IMR-90 (cell line): ENCODE measurements around the gene SLC9A9. TPM values are rescaled to one million over a fixed set of nuclear protein-coding genes. Genes with fewer than 3 reads are reported as not detected.

ENCODE experiments used
- ATAC-seq: fragments of 200-7000 bp; cut with Tn5 transposase; 2 replicates; pipeline ENCODE4 v1.9.1; 2020; ENCODE audit warnings: low read depth, mild to moderate bottlenecking, moderate library complexity
- BruUV-seq: library from RNA; stranded (reverse); fragments of 400-500 nt; replicated peaks from 2 replicates; lab custom pipeline; 2021; lab: Mats Ljungman, UMichigan
- CTCF ChIA-PET: fragments of 300-600 bp; formaldehyde crosslinking; extraction: SDS; loops from one replicate; lab custom pipeline; 2021; ENCODE audit warnings: antibody characterized with exemption; lab: Yijun Ruan, JAX
- POLR2A ChIA-PET: fragments of 300-600 bp; sonication (Branson Sonifier 250); formaldehyde crosslinking; loops from one replicate; lab custom pipeline; 2022; ENCODE audit warnings: antibody characterized with exemption; ENCODE audit not compliant: unreplicated experiment; lab: Charles Lee
- DNase-seq: peaks from one replicate; pipeline ENCODE4 v3.0.0; 2013
- H2AFZ ChIP-seq: replicated peaks from 2 replicates; pipeline ENCODE3; 2013; ENCODE audit warnings: low read length, mild to moderate bottlenecking; ENCODE audit not compliant: poor library complexity
- H2AK5ac ChIP-seq: 2 replicates; pipeline ENCODE4 v1.6.1; 2013; ENCODE audit warnings: low read depth, low read length, inconsistent platforms
- H2AK9ac ChIP-seq: replicated peaks from 2 replicates; pipeline ENCODE3; 2013; ENCODE audit warnings: mild to moderate bottlenecking, low read depth, low read length, moderate library complexity; ENCODE audit not compliant: poor library complexity
- H2BK120ac ChIP-seq: 2 replicates; pipeline ENCODE4 v1.6.1; 2013; ENCODE audit warnings: low read depth, low read length, inconsistent platforms
- H2BK15ac ChIP-seq: 3 replicates; pipeline ENCODE4 v1.6.1; 2013; ENCODE audit warnings: low read depth, low read length, inconsistent platforms
- H2BK20ac ChIP-seq: 2 replicates; pipeline ENCODE4 v1.6.1; 2013; ENCODE audit warnings: low read depth, mild to moderate bottlenecking, inconsistent platforms, low read length, moderate library complexity
- H2BK5ac ChIP-seq: 2 replicates; pipeline ENCODE4 v1.6.1; 2013; ENCODE audit warnings: mild to moderate bottlenecking, low read depth, low read length, inconsistent platforms; ENCODE audit not compliant: poor library complexity, severe bottlenecking
- H3K14ac ChIP-seq: replicated peaks from 2 replicates; pipeline ENCODE4 v1.6.1; 2013; ENCODE audit warnings: low read depth, low read length, inconsistent platforms
- H3K18ac ChIP-seq: 2 replicates; pipeline ENCODE4 v1.6.1; 2013; ENCODE audit warnings: low read depth, low read length, control low read depth
- H3K23ac ChIP-seq: 2 replicates; pipeline ENCODE4 v1.6.1; 2013; ENCODE audit warnings: low read depth, low read length, inconsistent platforms
- H3K27ac ChIP-seq: 2 replicates; pipeline ENCODE4 v1.5.1; 2013; ENCODE audit warnings: mild to moderate bottlenecking, control low read depth, low read length; ENCODE audit not compliant: insufficient read depth
- H3K27me3 ChIP-seq: 2 replicates; pipeline ENCODE4 v1.6.1; 2013; ENCODE audit warnings: low read length; ENCODE audit not compliant: control insufficient read depth, insufficient read depth
- H3K36me3 ChIP-seq: 2 replicates; pipeline ENCODE4 v1.6.1; 2013; ENCODE audit warnings: low read length, mixed read lengths; ENCODE audit not compliant: control insufficient read depth, insufficient read depth
- H3K4ac ChIP-seq: 2 replicates; pipeline ENCODE4 v1.6.1; 2013; ENCODE audit warnings: low read depth, low read length, inconsistent platforms
- H3K4me1 ChIP-seq: 2 replicates; pipeline ENCODE4 v1.6.1; 2013; ENCODE audit warnings: low read length, mixed read lengths; ENCODE audit not compliant: control insufficient read depth, insufficient read depth
- H3K4me2 ChIP-seq: 2 replicates; pipeline ENCODE4 v1.6.1; 2013; ENCODE audit warnings: low read depth, mild to moderate bottlenecking, control low read depth, low read length, moderate library complexity
- H3K4me3 ChIP-seq: 2 replicates; pipeline ENCODE4 v1.5.1; 2013; ENCODE audit warnings: low read depth, mild to moderate bottlenecking, control low read depth, low read length, moderate library complexity; ENCODE audit not compliant: insufficient read depth
- H3K56ac ChIP-seq: 2 replicates; pipeline ENCODE4 v1.6.1; 2013; ENCODE audit warnings: low read length, inconsistent platforms; ENCODE audit not compliant: insufficient read depth; ENCODE audit errors: extremely low read depth
- H3K79me1 ChIP-seq, 2 experiments: 2 replicates each; pipeline ENCODE4 v1.6.1; 2013; ENCODE audit warnings: low read length in 2 of 2, inconsistent platforms in 1 of 2, low read depth in 1 of 2
- H3K9ac ChIP-seq: 2 replicates; pipeline ENCODE4 v1.6.1; 2013; ENCODE audit warnings: low read depth, low read length, control low read depth
- H3K9me1 ChIP-seq: 2 replicates; pipeline ENCODE4 v1.6.1; 2013; ENCODE audit warnings: low read length, inconsistent platforms; ENCODE audit not compliant: insufficient read depth
- H3K9me3 ChIP-seq: 2 replicates; pipeline ENCODE4 v1.6.1; 2013; ENCODE audit warnings: low read length; ENCODE audit not compliant: control insufficient read depth, insufficient read depth
- H4K20me1 ChIP-seq: 2 replicates; pipeline ENCODE4 v1.6.1; 2013; ENCODE audit warnings: low read length, inconsistent platforms; ENCODE audit not compliant: insufficient read depth
- H4K5ac ChIP-seq: 2 replicates; pipeline ENCODE4 v1.6.1; 2013; ENCODE audit warnings: mild to moderate bottlenecking, low read depth, low read length, control low read depth
- H4K8ac ChIP-seq, 2 experiments: 2 replicates each; pipeline ENCODE4 v1.6.1; 2013; ENCODE audit warnings: low read depth in 2 of 2, low read length in 2 of 2, control low read depth in 1 of 2, inconsistent platforms in 1 of 2
- H4K91ac ChIP-seq: 2 replicates; pipeline ENCODE4 v1.6.1; 2013; ENCODE audit warnings: low read depth, low read length, inconsistent platforms; ENCODE audit not compliant: insufficient read depth
- MAFK ChIP-seq: IDR thresholded peaks from 2 replicates; pipeline ENCODE4 v1.6.1; 2012; ENCODE audit warnings: low read depth, low read length, improper control_type of control experiment
- MXI1 ChIP-seq: IDR thresholded peaks from 2 replicates; pipeline ENCODE4 v1.6.1; 2012; ENCODE audit warnings: low read depth, mild to moderate bottlenecking, low read length, moderate library complexity, borderline replicate concordance
- SMC3 ChIP-seq: fragments of 150-350 bp; IDR thresholded peaks from 2 replicates; pipeline ENCODE4 v1.6.1; 2016; ENCODE audit warnings: low read depth, mild to moderate bottlenecking, antibody characterized with exemption, low read length, moderate library complexity
- WGBS, 2 experiments: methylation state at CpG; one replicate each; pipeline versions ENCODE4 v1.1.5 to v1.1.7; 2013; ENCODE audit warnings: missing lambda C conversion rate in 2 of 2; ENCODE audit not compliant: insufficient read length in 1 of 2; ENCODE audit errors: extremely low coverage in 2 of 2; 5-methylcytosine and 5-hydroxymethylcytosine counted together
- dilution Hi-C: fragments of 300-500 bp; cut with HindIII; formaldehyde crosslinking; loops from one replicate; pipeline ENCODE4 v1.14.3; 2018; ENCODE audit warnings: low sequenced_read_pairs; ENCODE audit not compliant: unreplicated experiment
- in situ Hi-C: fragments of 300-500 bp; cut with MboI; formaldehyde crosslinking; loops from 3 replicates; pipeline ENCODE4 v1.14.3; 2019; ENCODE audit warnings: low sequenced_read_pairs, inconsistent platforms, mixed read lengths
- intact Hi-C: fragments of 100-400 bp; cut with micrococcal nuclease; formaldehyde crosslinking; loops from 2 replicates; pipeline ENCODE4 v1.10.0; 2022
- polyA plus RNA-seq, 3 experiments: library from polyadenylated mRNA; depleted of rRNA; stranded (reverse); fragments of >200 nt; gene quantifications; 2 replicates each; pipeline ENCODE4 v1.2.3, GENCODE V29; 2012; ENCODE audit warnings: low replicate concordance in 1 of 3
- total RNA-seq: library from RNA; depleted of rRNA; stranded (reverse); fragments of >200 nt; gene quantifications from 2 replicates; pipeline ENCODE4 v1.2.3, GENCODE V29; 2012
- TF ChIP-seq, protein P1 (sequence below): fragments of 150-350 bp; IDR thresholded peaks from 2 replicates; pipeline ENCODE4 v1.6.1; 2017; ENCODE audit warnings: mild to moderate bottlenecking, antibody characterized with exemption, low read length, low read depth

SLC9A9 gene
- total and polyA plus RNA-seq, 2 of the 4 experiments (the other 2 are of a cell fraction): 1.4 to 2.3 TPM

DNA sequence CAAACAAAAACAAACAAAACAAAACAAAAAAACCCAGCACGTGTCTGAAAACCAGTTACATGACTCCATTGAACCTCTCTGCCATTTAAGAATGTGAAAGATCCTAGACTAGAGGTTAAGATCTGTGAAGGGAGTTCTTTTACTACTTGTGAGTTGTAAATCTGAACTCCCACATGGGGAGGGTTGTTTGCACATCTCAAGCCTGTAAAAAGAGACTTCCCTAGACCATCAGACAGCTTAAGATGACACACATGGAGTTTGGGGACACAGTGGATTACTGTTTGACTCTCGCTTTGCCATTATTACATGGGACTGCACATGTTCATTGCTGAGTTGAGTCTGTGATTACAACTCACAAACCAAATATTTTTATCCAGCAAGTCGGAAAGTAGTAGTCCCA lies 171.5 kb downstream of the SLC9A9 start:
- no peak overlapping the region for H4K5ac ChIP-seq

More for the DNA sequence above, 171.5 kb downstream of the SLC9A9 start:
- Histone ChIP-seq H4K91ac (no peak overlapping the region), H3K4me1 (no peaks in the 10 kb centered on the region), H2BK5ac (no peak overlapping the region), H2BK120ac (no peak overlapping the region), H2AK5ac (no peak overlapping the region), H3K4me3 (no peak overlapping the region), H2BK15ac (no peak overlapping the region), H3K23ac (no peak overlapping the region), H3K9me3 (no peaks in the 10 kb centered on the region), H3K27ac (no peak overlapping the region), H3K56ac (no peak overlapping the region), H2AK9ac (no peak overlapping the region), H3K9me1 (no peaks in the 10 kb centered on the region), H3K36me3 (no peaks in the 10 kb centered on the region), H4K8ac (no peak overlapping the region), H3K4me2 (no peak overlapping the region), H2AFZ (no peak overlapping the region), H3K18ac (no peak overlapping the region), H2BK20ac (no peak overlapping the region), H3K9ac (no peak overlapping the region), H3K27me3 (no peaks in the 10 kb centered on the region), H3K79me1 (no peaks in the 10 kb centered on the region), H3K14ac (no peak overlapping the region), H3K4ac (no peak overlapping the region), H4K20me1 (no peaks in the 10 kb centered on the region)
- WGBS, 2 experiments: no CpG with 5 or more reads among the region's 3 CpGs
- in situ Hi-C loops (no loop called here), dilution Hi-C loops (no loop called here), intact Hi-C loops (no loop called here)
- no peak for ATAC-seq
- no TSS peak for BruUV-seq
- TF ChIP-seq MXI1 (no peak), MAFK (no peak), SMC3 (no peak)
- TF ChIP-seq, protein P1, sequence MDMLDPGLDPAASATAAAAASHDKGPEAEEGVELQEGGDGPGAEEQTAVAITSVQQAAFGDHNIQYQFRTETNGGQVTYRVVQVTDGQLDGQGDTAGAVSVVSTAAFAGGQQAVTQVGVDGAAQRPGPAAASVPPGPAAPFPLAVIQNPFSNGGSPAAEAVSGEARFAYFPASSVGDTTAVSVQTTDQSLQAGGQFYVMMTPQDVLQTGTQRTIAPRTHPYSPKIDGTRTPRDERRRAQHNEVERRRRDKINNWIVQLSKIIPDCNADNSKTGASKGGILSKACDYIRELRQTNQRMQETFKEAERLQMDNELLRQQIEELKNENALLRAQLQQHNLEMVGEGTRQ: no peak
- POLR2A ChIA-PET: no interaction called here
- DNase-seq: no peak
- CTCF ChIA-PET: interaction anchor here (0.6 kb wide), 1 partner anchor 21 kb away, joined by 3 read pairs; no protein-coding TSS in a partner anchor
